ENCODE measurements around the gene HCRT. TPM values are rescaled to one million over a fixed set of nuclear protein-coding genes. Genes with fewer than 3 reads are reported as not detected.
"Not testable (repeated sequence)": the region's sequence is repeated elsewhere in the genome, so short reads cannot be mapped to it uniquely, and the experiment has no call there.

Gene HCRT
- total RNA-seq, 1 donor from 2014 or later, result not detected

- DNase-seq (ENCODE audit: low read depth), result peak; percentile 49
Measured at GRCh38 chr17:42141382-42141781, 43.9 kb downstream of the HCRT start.

- DNase-seq (ENCODE audit: low read depth), result not testable (repeated sequence)
Measured at GRCh38 chr17:42140690-42141089, 44.6 kb downstream of the HCRT start.

- DNase-seq (ENCODE audit: low read depth), result peak; percentile 24
Measured at GRCh38 chr17:42138749-42139492, 46.3 kb downstream of the HCRT start.

- no peak for DNase-seq (ENCODE audit: low read depth)
Measured at GRCh38 chr17:42136654-42137051, 48.6 kb downstream of the HCRT start.

GRCh38 chr17:42135664-42136653 lies 49.3 kb downstream of the HCRT start:
- DNase-seq (ENCODE audit: low read depth), result no peak

GRCh38 chr17:42135151-42135550 lies 50.1 kb downstream of the HCRT start:
- no peak for DNase-seq (ENCODE audit: low read depth)

Other genes starting within 250 kb of the HCRT start
- 64.0 and 66.1 TPM in 2 replicates for gene CNP, start 218.7 kb downstream of the HCRT start, total RNA-seq
- gene DNAJC7, start 168.0 kb downstream of the HCRT start, total RNA-seq, result 85.9 and 103 TPM in 2 replicates
- 72.2 and 88.1 TPM in 2 replicates for gene NKIRAS2, start 165.4 kb downstream of the HCRT start, total RNA-seq
- 0.16 and 0.51 TPM in 2 replicates for gene C17orf113, start 134.9 kb downstream of the HCRT start, total RNA-seq
- gene ZNF385C, start 87.0 kb downstream of the HCRT start, total RNA-seq, result 0.05 and 0.36 TPM in 2 replicates
- gene DHX58, start 72.7 kb downstream of the HCRT start, total RNA-seq, result 9.3 and 11.3 TPM in 2 replicates
- gene KAT2A, start 64.1 kb downstream of the HCRT start, total RNA-seq, result 26.5 and 32.6 TPM in 2 replicates
- not detected in 2 replicates for gene HSPB9, start 62.6 kb downstream of the HCRT start, total RNA-seq
- 73.6 and 73.9 TPM in 2 replicates for gene RAB5C, start 30.5 kb downstream of the HCRT start, total RNA-seq
- gene KCNH4, start 4.3 kb downstream of the HCRT start, total RNA-seq, result not detected in 2 replicates
- 16.1 and 26.5 TPM in 2 replicates for gene GHDC, start 9.0 kb upstream of the HCRT start, total RNA-seq
- 26.4 and 27.2 TPM in 2 replicates for gene STAT5B, start 90.9 kb upstream of the HCRT start, total RNA-seq
- 7.3 and 13.5 TPM in 2 replicates for gene STAT5A, start 103.0 kb upstream of the HCRT start, total RNA-seq
- gene STAT3, start 203.0 kb upstream of the HCRT start, total RNA-seq, result 106 and 159 TPM in 2 replicates
- gene CAVIN1, start 237.8 kb upstream of the HCRT start, total RNA-seq, result 346 and 373 TPM in 2 replicates